H9 (cell line): ENCODE measurements around the gene GSN. TPM values are rescaled to one million over a fixed set of nuclear protein-coding genes. Genes with fewer than 3 reads are reported as not detected.

Source experiments
- DNase-seq: peaks from one replicate; pipeline ENCODE4 v3.0.0-alpha.2; 2017
- H2AFZ ChIP-seq: one replicate; pipeline ENCODE4 v1.6.1; 2013; ENCODE audit warnings: mild to moderate bottlenecking, low read length, control low read depth, moderate library complexity
- H2AK5ac ChIP-seq: 2 replicates; pipeline ENCODE4 v1.6.1; 2013; ENCODE audit warnings: low read length, control low read depth, mixed read lengths; ENCODE audit not compliant: insufficient read length
- H2BK120ac ChIP-seq: one replicate; pipeline ENCODE4 v1.6.1; 2013; ENCODE audit warnings: low read depth, mild to moderate bottlenecking, low read length, control low read depth, inconsistent platforms; ENCODE audit not compliant: poor library complexity, severe bottlenecking
- H2BK12ac ChIP-seq: 2 replicates; pipeline ENCODE4 v1.6.1; 2013; ENCODE audit warnings: low read length, control low read depth, mixed read lengths, low read depth; ENCODE audit not compliant: insufficient read length
- H2BK15ac ChIP-seq: 2 replicates; pipeline ENCODE4 v1.6.1; 2013; ENCODE audit warnings: low read depth, low read length, control low read depth
- H2BK20ac ChIP-seq: one replicate; pipeline ENCODE4 v1.6.1; 2013; ENCODE audit warnings: low read depth, mild to moderate bottlenecking, low read length, control low read depth, inconsistent platforms; ENCODE audit not compliant: poor library complexity, severe bottlenecking
- H2BK5ac ChIP-seq: 2 replicates; pipeline ENCODE4 v1.6.1; 2013; ENCODE audit warnings: low read length, control low read depth, mixed read lengths; ENCODE audit not compliant: insufficient read length
- H3K14ac ChIP-seq: 2 replicates; pipeline ENCODE4 v1.6.1; 2013; ENCODE audit warnings: low read length, control low read depth; ENCODE audit not compliant: insufficient read depth
- H3K18ac ChIP-seq: 2 replicates; pipeline ENCODE4 v1.6.1; 2013; ENCODE audit warnings: low read depth, mild to moderate bottlenecking, mixed read lengths, low read length, control low read depth; ENCODE audit not compliant: insufficient read length
- H3K23ac ChIP-seq: 2 replicates; pipeline ENCODE4 v1.6.1; 2013; ENCODE audit warnings: low read length, control low read depth, mixed read lengths, low read depth; ENCODE audit not compliant: insufficient read length
- H3K23me2 ChIP-seq: 2 replicates; pipeline ENCODE4 v1.6.1; 2013; ENCODE audit warnings: low read depth, mild to moderate bottlenecking, mixed read lengths, low read length, control low read depth; ENCODE audit not compliant: insufficient read length, poor library complexity, severe bottlenecking
- H3K27ac ChIP-seq: 2 replicates; pipeline ENCODE4 v1.5.1; 2013; ENCODE audit warnings: low read length, control low read depth, mixed read lengths, low read depth; ENCODE audit not compliant: insufficient read length
- H3K27me3 ChIP-seq: 2 replicates; pipeline ENCODE4 v1.6.1; 2013; ENCODE audit warnings: low read length, control low read depth, inconsistent platforms; ENCODE audit not compliant: insufficient read depth
- H3K4ac ChIP-seq: 2 replicates; pipeline ENCODE4 v1.6.1; 2013; ENCODE audit warnings: low read depth, mild to moderate bottlenecking, control low read depth, inconsistent platforms, low read length, moderate library complexity
- H3K4me1 ChIP-seq: 2 replicates; pipeline ENCODE4 v1.6.1; 2013; ENCODE audit warnings: low read length, control low read depth, inconsistent platforms; ENCODE audit not compliant: insufficient read depth
- H3K4me2 ChIP-seq: 2 replicates; pipeline ENCODE4 v1.6.1; 2013; ENCODE audit warnings: low read length, control low read depth, mixed read lengths; ENCODE audit not compliant: insufficient read length, insufficient read depth
- H3K56ac ChIP-seq: 2 replicates; pipeline ENCODE4 v1.6.1; 2013; ENCODE audit warnings: low read depth, mild to moderate bottlenecking, mixed read lengths, low read length, control low read depth; ENCODE audit not compliant: insufficient read length
- H3K79me1 ChIP-seq: 2 replicates; pipeline ENCODE4 v1.6.1; 2013; ENCODE audit warnings: low read depth, mild to moderate bottlenecking, moderate library complexity, low read length, control low read depth, inconsistent platforms; ENCODE audit not compliant: insufficient read depth, poor library complexity, severe bottlenecking
- H3K79me2 ChIP-seq: 2 replicates; pipeline ENCODE4 v1.6.1; 2013; ENCODE audit warnings: low read length, control low read depth, inconsistent platforms; ENCODE audit not compliant: insufficient read depth
- H3K9ac ChIP-seq: 2 replicates; pipeline ENCODE4 v1.6.1; 2013; ENCODE audit warnings: low read length, control low read depth, mixed read lengths; ENCODE audit not compliant: insufficient read length; ENCODE audit errors: extremely low read depth
- H3K9me3 ChIP-seq: one replicate; pipeline ENCODE4 v1.6.1; 2013; ENCODE audit warnings: low read depth, low read length, inconsistent platforms; ENCODE audit not compliant: control insufficient read depth
- H3T11ph ChIP-seq: one replicate; pipeline ENCODE4 v1.6.1; 2013; ENCODE audit warnings: mild to moderate bottlenecking, low read length, control low read depth, inconsistent platforms
- H4K20me1 ChIP-seq: one replicate; pipeline ENCODE4 v1.6.1; 2013; ENCODE audit not compliant: control insufficient read depth, insufficient read length, insufficient read depth
- H4K5ac ChIP-seq: 2 replicates; pipeline ENCODE4 v1.6.1; 2013; ENCODE audit warnings: low read depth, mild to moderate bottlenecking, mixed read lengths, low read length, control low read depth; ENCODE audit not compliant: insufficient read length
- H4K8ac ChIP-seq: replicated peaks from 2 replicates; pipeline ENCODE4 v1.6.1; 2013; ENCODE audit warnings: low read length, control low read depth, mixed read lengths, low read depth; ENCODE audit not compliant: insufficient read length
- H4K91ac ChIP-seq: 2 replicates; pipeline ENCODE4 v1.6.1; 2013; ENCODE audit warnings: low read depth, mild to moderate bottlenecking, moderate library complexity, mixed read lengths, low read length, control low read depth; ENCODE audit not compliant: insufficient read length
- H3K27ac Mint-ChIP-seq, 3 experiments: 2 replicates in 2 of 3; 3 replicates in 1 of 3; pipeline ENCODE4 v1.8.0; 2020 to 2021; ENCODE audit warnings: mixed read lengths in 3 of 3, mild to moderate bottlenecking in 1 of 3, moderate library complexity in 1 of 3
- H3K27me3 Mint-ChIP-seq: 2 replicates; pipeline ENCODE4 v1.8.0; 2021; ENCODE audit warnings: low read depth, mild to moderate bottlenecking, moderate library complexity, mixed read lengths
- H3K36me3 Mint-ChIP-seq, 3 experiments: 2 replicates in 2 of 3; 3 replicates in 1 of 3; pipeline ENCODE4 v1.8.0; 2020 to 2021; ENCODE audit warnings: low read depth in 3 of 3, mixed read lengths in 3 of 3; ENCODE audit not compliant: insufficient read depth in 1 of 3
- H3K4me1 Mint-ChIP-seq, 2 experiments: 2 replicates each; pipeline ENCODE4 v1.8.0; 2020; ENCODE audit warnings: mixed read lengths in 2 of 2
- H3K4me3 Mint-ChIP-seq, 2 experiments: 2 replicates in 1 of 2; 3 replicates in 1 of 2; pipeline ENCODE4 v1.8.0; 2020 to 2021; ENCODE audit warnings: mild to moderate bottlenecking in 2 of 2, mixed read lengths in 2 of 2, moderate library complexity in 1 of 2
- H3K9me3 Mint-ChIP-seq, 2 experiments: 2 replicates in 1 of 2; 3 replicates in 1 of 2; pipeline ENCODE4 v1.8.0; 2020; ENCODE audit warnings: mild to moderate bottlenecking in 2 of 2, mixed read lengths in 2 of 2, moderate library complexity in 1 of 2
- WGBS: extraction: QIAGEN DNeasy Blood & Tissue Kit; methylation state at CpG from one replicate; pipeline ENCODE4 v1.1.7; 2013; ENCODE audit warnings: missing lambda C conversion rate, low lambda C conversion rate, mixed read lengths; ENCODE audit not compliant: insufficient read length; ENCODE audit errors: extremely low coverage; 5-methylcytosine and 5-hydroxymethylcytosine counted together
- total RNA-seq: library from RNA; stranded (reverse); gene quantifications from 2 replicates; pipeline ENCODE4 v1.2.1, GENCODE V29; 2021
- TF ChIP-seq, protein P1 (sequence below): fragments of 200-600 bp; sonication (generic); conservative IDR thresholded peaks from 3 replicates; pipeline ENCODE4 v1.8.0; 2021; ENCODE audit warnings: antibody characterized with exemption, mild to moderate bottlenecking

The GSN gene
- total RNA-seq, 1 experiment from 2014 or later, result 14.9 TPM

DNA sequence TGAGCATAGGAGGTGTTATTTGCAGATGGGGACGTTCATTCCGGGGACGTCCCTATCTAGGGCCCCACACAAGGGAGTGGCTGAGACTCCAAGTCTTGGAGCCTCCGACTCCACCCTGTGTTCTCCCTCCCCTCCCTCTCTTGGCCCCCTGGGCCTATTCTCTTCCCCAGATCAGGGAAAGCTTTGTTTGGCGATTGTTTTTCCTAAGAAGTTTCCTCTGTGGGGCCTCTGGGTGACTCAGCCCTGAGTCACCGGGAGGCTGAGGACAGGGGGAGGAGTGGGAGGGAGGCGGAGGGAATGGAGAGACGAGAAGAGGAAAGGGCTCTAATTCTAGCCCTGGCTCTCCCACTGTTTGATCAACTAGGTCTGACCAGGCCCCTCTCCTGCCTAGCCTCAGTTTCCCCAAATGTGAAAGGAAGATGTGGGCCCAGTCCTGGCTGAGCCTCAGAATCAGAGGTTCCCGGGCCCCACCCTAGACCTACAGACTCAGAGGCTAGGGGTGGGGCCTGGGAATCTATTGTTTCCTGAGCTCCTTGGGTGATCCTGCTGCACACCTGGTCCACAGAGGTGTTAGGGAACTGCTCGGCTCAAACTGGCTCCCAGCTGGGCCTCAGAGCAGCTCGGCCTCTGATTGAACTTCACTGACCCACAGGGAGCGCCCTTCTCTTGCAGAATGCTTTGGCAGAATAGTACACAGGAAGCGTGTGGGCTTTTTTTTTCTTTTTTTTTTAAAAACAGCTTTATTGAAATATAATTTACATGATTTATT, 19.2 kb downstream of the GSN start:
- no peak overlapping the region for H3K23ac ChIP-seq
- H4K8ac ChIP-seq, result no peak overlapping the region
- WGBS, result no CpG with 5 or more reads among the region's 13 CpGs
- H3K23me2 ChIP-seq, result peaks cover 6% of the 10 kb centered on the region
- H3K18ac ChIP-seq, result no peak overlapping the region
- no peak overlapping the region for H4K91ac ChIP-seq
- no peak overlapping the region for H3K4ac ChIP-seq
- H3K56ac ChIP-seq, result no peak overlapping the region
- H2BK15ac ChIP-seq, result no peak overlapping the region
- H3K4me1 ChIP-seq, result peaks cover 10% of the 10 kb centered on the region; the same call in 1 of the 2 replicates
- no peaks in the 10 kb centered on the region for H3K9me3 ChIP-seq
- H2BK120ac ChIP-seq, result no peak overlapping the region
- TF ChIP-seq, protein P1, sequence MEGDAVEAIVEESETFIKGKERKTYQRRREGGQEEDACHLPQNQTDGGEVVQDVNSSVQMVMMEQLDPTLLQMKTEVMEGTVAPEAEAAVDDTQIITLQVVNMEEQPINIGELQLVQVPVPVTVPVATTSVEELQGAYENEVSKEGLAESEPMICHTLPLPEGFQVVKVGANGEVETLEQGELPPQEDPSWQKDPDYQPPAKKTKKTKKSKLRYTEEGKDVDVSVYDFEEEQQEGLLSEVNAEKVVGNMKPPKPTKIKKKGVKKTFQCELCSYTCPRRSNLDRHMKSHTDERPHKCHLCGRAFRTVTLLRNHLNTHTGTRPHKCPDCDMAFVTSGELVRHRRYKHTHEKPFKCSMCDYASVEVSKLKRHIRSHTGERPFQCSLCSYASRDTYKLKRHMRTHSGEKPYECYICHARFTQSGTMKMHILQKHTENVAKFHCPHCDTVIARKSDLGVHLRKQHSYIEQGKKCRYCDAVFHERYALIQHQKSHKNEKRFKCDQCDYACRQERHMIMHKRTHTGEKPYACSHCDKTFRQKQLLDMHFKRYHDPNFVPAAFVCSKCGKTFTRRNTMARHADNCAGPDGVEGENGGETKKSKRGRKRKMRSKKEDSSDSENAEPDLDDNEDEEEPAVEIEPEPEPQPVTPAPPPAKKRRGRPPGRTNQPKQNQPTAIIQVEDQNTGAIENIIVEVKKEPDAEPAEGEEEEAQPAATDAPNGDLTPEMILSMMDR, result peak; percentile 58; the same call in 2 of the 3 replicates
- H3K9ac ChIP-seq, result no peak overlapping the region
- H3K4me3 Mint-ChIP-seq, result peak overlapping the region; percentile 32 to 35; a peak in 4 of 5 replicates
- DNase-seq, result peak; percentile 94
- no peak overlapping the region for H4K5ac ChIP-seq
- no peak overlapping the region for H2AK5ac ChIP-seq
- peaks cover 95% of the 10 kb centered on the region for H3K27me3 Mint-ChIP-seq
- no peaks in the 10 kb centered on the region; a peak in 1 of 5 replicates for H3K9me3 Mint-ChIP-seq
- peak overlapping the region; percentile 68 for H3K4me2 ChIP-seq
- no peak overlapping the region for H2BK20ac ChIP-seq
- no peaks in the 10 kb centered on the region for H4K20me1 ChIP-seq
- no peak overlapping the region for H3K14ac ChIP-seq
- no peak overlapping the region for H2BK5ac ChIP-seq
- peaks cover 0 to 2% (median 0%) of the 10 kb centered on the region in 3 experiments; a peak in 3 of 7 replicates for H3K36me3 Mint-ChIP-seq
- no peak overlapping the region for H3T11ph ChIP-seq
- H2BK12ac ChIP-seq, result no peak overlapping the region
- peaks cover 39% of the 10 kb centered on the region; the same call in 1 of the 2 replicates for H3K27me3 ChIP-seq
- peak overlapping the region in 1 of 3 experiments; percentile 90; a peak in 2 of 7 replicates for H3K27ac Mint-ChIP-seq
- no peaks in the 10 kb centered on the region for H3K79me1 ChIP-seq
- H2AFZ ChIP-seq, result no peak overlapping the region
- H3K4me1 Mint-ChIP-seq, result peaks cover 45 to 46% of the 10 kb centered on the region in 2 experiments
- no peaks in the 10 kb centered on the region for H3K79me2 ChIP-seq
- H3K27ac ChIP-seq, result no peak overlapping the region
